HL-60 (cell line): ENCODE results near the gene GSDMA.

ENCODE experiments used
- DNase-seq, 2 experiments: peaks; one replicate each; pipeline ENCODE4 v3.0.0-alpha.2; 2010 to 2020; ENCODE audit warnings: low read depth in 1 of 2, low spot score in 1 of 2
- H3K27ac ChIP-seq: fragments of 250-450 bp; sonication (Bioruptor Pico); replicated peaks from 2 replicates; pipeline ENCODE4 v1.5.1; 2020; ENCODE audit warnings: mild to moderate bottlenecking, moderate library complexity
- H3K27me3 ChIP-seq: fragments of 250-450 bp; sonication (Bioruptor Pico); 2 replicates; pipeline ENCODE4 v1.5.1; 2021; ENCODE audit warnings: mild to moderate bottlenecking, moderate library complexity; ENCODE audit not compliant: insufficient read depth, poor library complexity, severe bottlenecking
- H3K4me3 ChIP-seq: replicated peaks from 2 replicates; pipeline ENCODE4 v1.5.1; 2011; ENCODE audit warnings: mild to moderate bottlenecking, control low read depth, low read length; ENCODE audit not compliant: insufficient read depth
- GABPA ChIP-seq: IDR thresholded peaks from 2 replicates; pipeline ENCODE4 v1.6.1; 2012; ENCODE audit warnings: low read depth
- POLR2AphosphoS5 ChIP-seq: IDR thresholded peaks from 2 replicates; pipeline ENCODE4 v1.6.1; 2012; ENCODE audit warnings: low read depth
- SPI1 ChIP-seq: IDR thresholded peaks from 2 replicates; pipeline ENCODE4 v1.6.1; 2012; ENCODE audit warnings: low read depth, mild to moderate bottlenecking, borderline replicate concordance
- TF ChIP-seq, protein P1 (sequence below): IDR thresholded peaks from 2 replicates; pipeline ENCODE4 v1.6.1; 2012; ENCODE audit warnings: low read depth; ENCODE audit not compliant: insufficient replicate concordance
- TF ChIP-seq, protein P2 (sequence below): IDR thresholded peaks from one replicate; pipeline ENCODE4 v1.5.1; 2011; ENCODE audit warnings: low read length, control low read depth, inconsistent platforms; ENCODE audit not compliant: insufficient read depth

The GSDMA gene

DNA sequence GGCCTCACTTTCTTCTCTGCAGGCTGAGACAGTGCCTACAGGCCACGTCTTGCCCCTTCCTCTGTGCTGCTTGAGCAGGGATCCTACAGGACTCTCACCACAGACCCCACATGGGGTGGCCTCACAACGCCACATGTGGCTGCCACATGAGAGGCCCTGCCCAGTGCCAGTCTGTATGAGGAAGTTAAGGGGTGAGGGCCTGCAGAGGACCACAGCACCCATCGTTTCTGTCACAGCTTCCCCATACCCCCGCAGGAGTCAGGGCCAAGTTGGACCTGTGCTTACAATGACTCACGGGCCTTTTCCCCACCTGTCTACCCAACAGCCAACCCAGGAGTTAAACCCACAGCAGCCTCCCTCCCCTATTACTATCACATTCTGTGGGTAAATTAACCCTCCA, 41.5 kb upstream of the GSDMA start:
- H3K27me3 ChIP-seq: no peaks in the 10 kb centered on the region
- H3K4me3 ChIP-seq: no peak overlapping the region
- TF ChIP-seq GABPA: no peak
- TF ChIP-seq POLR2AphosphoS5: no peak
- TF ChIP-seq, protein P1, sequence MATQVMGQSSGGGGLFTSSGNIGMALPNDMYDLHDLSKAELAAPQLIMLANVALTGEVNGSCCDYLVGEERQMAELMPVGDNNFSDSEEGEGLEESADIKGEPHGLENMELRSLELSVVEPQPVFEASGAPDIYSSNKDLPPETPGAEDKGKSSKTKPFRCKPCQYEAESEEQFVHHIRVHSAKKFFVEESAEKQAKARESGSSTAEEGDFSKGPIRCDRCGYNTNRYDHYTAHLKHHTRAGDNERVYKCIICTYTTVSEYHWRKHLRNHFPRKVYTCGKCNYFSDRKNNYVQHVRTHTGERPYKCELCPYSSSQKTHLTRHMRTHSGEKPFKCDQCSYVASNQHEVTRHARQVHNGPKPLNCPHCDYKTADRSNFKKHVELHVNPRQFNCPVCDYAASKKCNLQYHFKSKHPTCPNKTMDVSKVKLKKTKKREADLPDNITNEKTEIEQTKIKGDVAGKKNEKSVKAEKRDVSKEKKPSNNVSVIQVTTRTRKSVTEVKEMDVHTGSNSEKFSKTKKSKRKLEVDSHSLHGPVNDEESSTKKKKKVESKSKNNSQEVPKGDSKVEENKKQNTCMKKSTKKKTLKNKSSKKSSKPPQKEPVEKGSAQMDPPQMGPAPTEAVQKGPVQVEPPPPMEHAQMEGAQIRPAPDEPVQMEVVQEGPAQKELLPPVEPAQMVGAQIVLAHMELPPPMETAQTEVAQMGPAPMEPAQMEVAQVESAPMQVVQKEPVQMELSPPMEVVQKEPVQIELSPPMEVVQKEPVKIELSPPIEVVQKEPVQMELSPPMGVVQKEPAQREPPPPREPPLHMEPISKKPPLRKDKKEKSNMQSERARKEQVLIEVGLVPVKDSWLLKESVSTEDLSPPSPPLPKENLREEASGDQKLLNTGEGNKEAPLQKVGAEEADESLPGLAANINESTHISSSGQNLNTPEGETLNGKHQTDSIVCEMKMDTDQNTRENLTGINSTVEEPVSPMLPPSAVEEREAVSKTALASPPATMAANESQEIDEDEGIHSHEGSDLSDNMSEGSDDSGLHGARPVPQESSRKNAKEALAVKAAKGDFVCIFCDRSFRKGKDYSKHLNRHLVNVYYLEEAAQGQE: no peak
- peak overlapping the region; percentile 64 for H3K27ac ChIP-seq
- DNase-seq: peak; percentile 57 to 82

DNA sequence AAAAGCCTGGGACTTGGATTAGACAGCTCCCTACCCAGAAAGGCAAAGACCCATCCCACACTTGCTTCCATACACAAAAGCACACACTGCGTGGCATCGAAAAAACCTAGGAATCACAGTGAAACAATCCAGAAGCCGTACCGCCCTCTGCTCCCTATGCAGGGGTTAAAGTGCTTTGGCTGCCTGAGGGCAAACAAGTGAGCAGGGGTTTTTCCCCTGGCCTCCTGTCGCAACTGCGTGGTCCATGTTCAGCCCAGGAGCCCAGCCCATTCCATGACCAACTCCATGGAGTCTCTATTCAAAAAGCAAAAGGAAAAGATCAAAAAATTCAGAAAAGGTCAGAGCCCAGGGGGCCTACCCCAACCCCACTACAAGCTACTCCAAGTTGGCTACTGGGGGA, 40.8 kb upstream of the GSDMA start:
- H3K27ac ChIP-seq: peak overlapping the region; percentile 1; the same call in 1 of the 2 replicates
- DNase-seq: no peak
- H3K4me3 ChIP-seq: no peak overlapping the region
- no peaks in the 10 kb centered on the region for H3K27me3 ChIP-seq
- TF ChIP-seq SPI1 (no peak), POLR2AphosphoS5 (no peak), GABPA (no peak)
- TF ChIP-seq, protein P2, sequence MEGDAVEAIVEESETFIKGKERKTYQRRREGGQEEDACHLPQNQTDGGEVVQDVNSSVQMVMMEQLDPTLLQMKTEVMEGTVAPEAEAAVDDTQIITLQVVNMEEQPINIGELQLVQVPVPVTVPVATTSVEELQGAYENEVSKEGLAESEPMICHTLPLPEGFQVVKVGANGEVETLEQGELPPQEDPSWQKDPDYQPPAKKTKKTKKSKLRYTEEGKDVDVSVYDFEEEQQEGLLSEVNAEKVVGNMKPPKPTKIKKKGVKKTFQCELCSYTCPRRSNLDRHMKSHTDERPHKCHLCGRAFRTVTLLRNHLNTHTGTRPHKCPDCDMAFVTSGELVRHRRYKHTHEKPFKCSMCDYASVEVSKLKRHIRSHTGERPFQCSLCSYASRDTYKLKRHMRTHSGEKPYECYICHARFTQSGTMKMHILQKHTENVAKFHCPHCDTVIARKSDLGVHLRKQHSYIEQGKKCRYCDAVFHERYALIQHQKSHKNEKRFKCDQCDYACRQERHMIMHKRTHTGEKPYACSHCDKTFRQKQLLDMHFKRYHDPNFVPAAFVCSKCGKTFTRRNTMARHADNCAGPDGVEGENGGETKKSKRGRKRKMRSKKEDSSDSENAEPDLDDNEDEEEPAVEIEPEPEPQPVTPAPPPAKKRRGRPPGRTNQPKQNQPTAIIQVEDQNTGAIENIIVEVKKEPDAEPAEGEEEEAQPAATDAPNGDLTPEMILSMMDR: no peak
- TF ChIP-seq, protein P1: no peak

DNA sequence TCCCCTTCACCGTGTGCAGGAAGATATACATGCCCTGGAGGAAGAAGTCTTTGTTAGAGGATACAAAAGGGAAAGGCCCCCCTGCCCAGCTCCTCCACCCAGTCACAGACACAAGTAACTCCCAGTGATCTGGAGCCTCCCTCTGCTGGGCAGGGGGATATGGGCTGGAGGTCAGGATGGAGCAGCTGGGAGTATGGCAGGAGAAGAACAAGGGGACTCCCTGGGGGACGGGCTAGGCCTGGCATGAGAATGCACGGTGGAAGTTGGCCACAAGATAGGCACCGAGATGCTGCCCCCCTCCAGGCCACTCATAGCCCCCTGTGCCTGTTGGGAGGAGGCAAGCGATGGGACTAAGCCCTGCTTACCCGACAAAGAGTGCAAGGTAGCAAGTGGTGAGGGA, 39.6 kb upstream of the GSDMA start:
- DNase-seq: no peak
- no peak for TF ChIP-seq SPI1
- TF ChIP-seq, protein P2: no peak
- TF ChIP-seq GABPA: no peak
- no peak for TF ChIP-seq POLR2AphosphoS5
- TF ChIP-seq, protein P1: no peak
- no peak overlapping the region for H3K4me3 ChIP-seq
- no peaks in the 10 kb centered on the region for H3K27me3 ChIP-seq
- no peak overlapping the region for H3K27ac ChIP-seq
